ENCODE data around the gene ADRA1B. TPM values are rescaled to one million over a fixed set of nuclear protein-coding genes. Genes with fewer than 3 reads are reported as not detected.

The ADRA1B gene
- total RNA-seq (2021; fragmentation: NEBNext Ultra II Directional; extraction: Animal tissue kit (Norgen Biotek cat#: 25700)): under 1 TPM; 0.17 to 0.57 (median 0.38) TPM
- long read RNA-seq: 0 reads

DNA sequence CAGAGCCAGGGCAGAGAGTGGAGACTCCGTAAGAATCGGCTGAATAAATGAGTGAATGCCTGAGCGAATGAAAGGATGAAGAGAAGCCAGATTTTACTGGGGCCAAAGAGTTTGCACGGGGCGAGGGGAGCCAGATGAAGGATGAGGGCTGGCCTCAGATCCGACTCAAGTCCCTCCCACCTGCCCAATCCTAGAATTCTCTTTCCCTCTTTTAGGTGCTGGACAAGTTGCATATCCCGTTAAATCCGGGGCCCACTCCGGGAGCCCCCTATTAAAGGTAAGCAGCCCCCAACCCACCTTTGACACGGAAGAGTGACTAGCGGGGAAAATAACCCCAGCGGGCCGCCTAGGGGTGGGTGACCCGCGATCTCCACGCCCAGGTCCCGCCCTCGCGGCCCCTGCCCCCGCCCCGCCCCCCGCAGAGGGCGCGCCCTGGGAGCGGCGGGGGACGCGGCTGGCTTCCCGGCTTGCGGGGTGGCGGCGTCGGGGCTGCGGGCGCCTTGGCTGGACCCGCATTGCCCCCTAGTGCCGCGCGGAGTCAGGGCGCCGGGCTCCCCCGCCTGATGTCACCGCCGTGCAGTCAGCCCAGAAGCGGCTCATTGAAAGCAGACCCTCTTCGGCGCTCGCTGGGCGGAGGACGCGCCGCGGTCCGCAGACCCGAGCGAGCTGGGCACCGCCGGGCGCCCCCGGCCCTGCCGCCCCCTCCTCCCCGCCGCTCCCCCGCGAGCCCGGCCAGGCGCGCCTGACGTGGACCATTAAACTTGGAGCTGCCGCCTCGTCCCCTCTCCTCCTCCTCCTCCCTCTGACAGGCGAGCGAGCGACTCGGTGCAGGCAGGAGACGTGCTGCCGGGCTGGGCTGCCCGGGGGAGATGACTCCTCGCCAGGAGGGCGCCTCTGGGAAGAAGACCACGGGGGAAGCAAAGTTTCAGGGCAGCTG, at the start of gene ADRA1B:
TSS of gene ADRA1B (plus strand) at position 579 of the 937 bp plus-strand sequence. CDS start 424 bp downstream, outside the sequence.
- TF ChIP-seq, protein P1, sequence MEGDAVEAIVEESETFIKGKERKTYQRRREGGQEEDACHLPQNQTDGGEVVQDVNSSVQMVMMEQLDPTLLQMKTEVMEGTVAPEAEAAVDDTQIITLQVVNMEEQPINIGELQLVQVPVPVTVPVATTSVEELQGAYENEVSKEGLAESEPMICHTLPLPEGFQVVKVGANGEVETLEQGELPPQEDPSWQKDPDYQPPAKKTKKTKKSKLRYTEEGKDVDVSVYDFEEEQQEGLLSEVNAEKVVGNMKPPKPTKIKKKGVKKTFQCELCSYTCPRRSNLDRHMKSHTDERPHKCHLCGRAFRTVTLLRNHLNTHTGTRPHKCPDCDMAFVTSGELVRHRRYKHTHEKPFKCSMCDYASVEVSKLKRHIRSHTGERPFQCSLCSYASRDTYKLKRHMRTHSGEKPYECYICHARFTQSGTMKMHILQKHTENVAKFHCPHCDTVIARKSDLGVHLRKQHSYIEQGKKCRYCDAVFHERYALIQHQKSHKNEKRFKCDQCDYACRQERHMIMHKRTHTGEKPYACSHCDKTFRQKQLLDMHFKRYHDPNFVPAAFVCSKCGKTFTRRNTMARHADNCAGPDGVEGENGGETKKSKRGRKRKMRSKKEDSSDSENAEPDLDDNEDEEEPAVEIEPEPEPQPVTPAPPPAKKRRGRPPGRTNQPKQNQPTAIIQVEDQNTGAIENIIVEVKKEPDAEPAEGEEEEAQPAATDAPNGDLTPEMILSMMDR (IDR thresholded peaks at IDR 0.05): peak; percentile 82
- peaks cover 58% of the 10 kb centered on the region for H3K4me1 Mint-ChIP-seq (ENCODE audit: low read depth)
- peaks cover 12% of the 10 kb centered on the region for H3K27me3 Mint-ChIP-seq (ENCODE audit: insufficient read depth)
- H3K9me3 Mint-ChIP-seq: no peaks in the 10 kb centered on the region
- no peaks in the 10 kb centered on the region for H3K36me3 Mint-ChIP-seq (ENCODE audit: low read depth)
- H3K27ac Mint-ChIP-seq: no peak within 1 kb of the TSS
- peak; percentile 17 for DNase-seq
- H3K4me3 Mint-ChIP-seq: peak within 1 kb of the TSS; percentile 75

- DNase-seq: no peak
- TF ChIP-seq, protein P1 (IDR thresholded peaks at IDR 0.05): no peak
- Mint-ChIP-seq H3K27ac (no peak overlapping the region), H3K9me3 (no peaks in the 10 kb centered on the region), H3K36me3 (ENCODE audit: low read depth) (no peaks in the 10 kb centered on the region), H3K4me1 (ENCODE audit: low read depth) (peaks cover 21% of the 10 kb centered on the region), H3K4me3 (no peak overlapping the region), H3K27me3 (ENCODE audit: insufficient read depth) (peaks cover 12% of the 10 kb centered on the region)
Observed at GRCh38 chr5:159873680-159874079, 42.6 kb upstream of the ADRA1B start.

DNA sequence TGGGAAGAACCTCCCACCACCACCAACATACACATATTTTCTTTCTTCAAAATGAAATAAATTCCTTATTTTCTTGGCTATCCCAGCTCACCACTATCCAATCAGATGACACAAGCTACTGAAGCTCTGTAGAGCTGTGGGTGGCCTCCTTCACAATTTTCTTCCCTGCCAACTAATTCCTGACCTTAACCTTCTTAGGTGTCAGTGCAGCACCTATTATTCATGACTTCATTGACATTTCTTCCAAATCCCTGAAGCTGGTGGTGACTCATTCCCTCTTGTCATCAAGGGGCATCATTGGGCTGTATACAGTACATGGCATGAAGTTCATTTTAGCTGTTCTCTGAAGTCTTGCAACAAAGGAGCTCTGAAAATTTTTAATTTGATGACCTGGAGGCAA, 42.0 kb upstream of the ADRA1B start:
- TF ChIP-seq, protein P1 (IDR thresholded peaks at IDR 0.05): no peak
- Mint-ChIP-seq H3K4me1 (ENCODE audit: low read depth) (peaks cover 27% of the 10 kb centered on the region), H3K9me3 (no peaks in the 10 kb centered on the region), H3K27ac (no peak overlapping the region), H3K36me3 (ENCODE audit: low read depth) (no peaks in the 10 kb centered on the region), H3K4me3 (no peak overlapping the region), H3K27me3 (ENCODE audit: insufficient read depth) (peaks cover 12% of the 10 kb centered on the region)
- DNase-seq: peak; percentile 21

DNA sequence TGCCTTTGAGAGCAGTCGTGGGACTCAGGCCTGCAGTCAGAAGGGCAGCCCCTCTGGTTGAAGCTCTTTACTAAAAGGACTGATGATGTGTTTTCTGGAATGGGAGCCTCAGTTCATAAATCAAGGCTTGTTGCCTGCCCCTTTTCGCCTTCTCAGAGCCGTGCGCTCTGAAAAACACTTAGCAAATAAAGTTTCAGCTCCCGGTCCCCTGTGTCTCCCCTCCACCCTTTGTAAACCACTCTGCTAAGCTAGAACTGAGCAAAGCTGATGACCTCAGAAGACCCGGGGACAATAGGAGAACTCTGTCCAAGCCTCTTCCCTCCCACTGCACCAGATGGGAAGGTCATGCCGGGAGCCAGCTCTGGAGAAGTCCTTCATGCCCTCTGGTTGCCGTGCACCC, 39.3 kb upstream of the ADRA1B start:
- Mint-ChIP-seq H3K27ac (no peak overlapping the region), H3K9me3 (no peaks in the 10 kb centered on the region), H3K4me3 (no peak overlapping the region), H3K36me3 (ENCODE audit: low read depth) (no peaks in the 10 kb centered on the region), H3K27me3 (ENCODE audit: insufficient read depth) (peaks cover 7% of the 10 kb centered on the region), H3K4me1 (ENCODE audit: low read depth) (peaks cover 35% of the 10 kb centered on the region)
- TF ChIP-seq, protein P1 (IDR thresholded peaks at IDR 0.05): no peak
- DNase-seq: no peak

DNA sequence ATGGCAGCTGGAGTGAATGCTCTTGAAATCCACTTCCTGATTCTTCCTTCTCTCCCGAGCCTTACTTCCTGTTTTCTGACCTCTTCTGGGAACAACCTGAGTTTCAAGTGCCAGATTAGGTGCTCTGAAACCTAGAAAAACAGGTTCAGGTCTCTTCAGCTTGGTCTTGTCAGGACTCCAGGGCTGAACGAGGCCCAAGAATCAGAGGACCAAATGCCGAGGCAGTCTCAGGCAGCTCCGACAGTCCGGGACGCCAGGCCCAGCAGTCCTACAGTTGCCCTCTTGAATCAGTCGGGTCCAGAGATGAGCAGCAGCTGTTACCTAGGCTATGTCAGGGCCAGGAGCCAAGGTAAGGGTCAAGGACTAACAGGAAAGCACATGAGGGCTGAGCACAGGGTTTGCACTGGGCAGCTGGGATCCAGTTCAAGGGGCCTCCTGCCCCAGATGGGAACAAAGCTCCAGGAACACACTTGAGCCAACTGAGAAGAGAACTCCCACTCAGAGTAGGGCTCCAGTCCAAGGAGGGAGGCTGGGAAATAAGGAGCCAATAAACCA, 38.3 kb upstream of the ADRA1B start:
- H3K4me3 Mint-ChIP-seq: no peak overlapping the region
- H3K4me1 Mint-ChIP-seq (ENCODE audit: low read depth): peaks cover 45% of the 10 kb centered on the region
- TF ChIP-seq, protein P1 (IDR thresholded peaks at IDR 0.05): no peak
- DNase-seq: no peak
- peaks cover 3% of the 10 kb centered on the region for H3K27me3 Mint-ChIP-seq (ENCODE audit: insufficient read depth)
- no peaks in the 10 kb centered on the region for H3K9me3 Mint-ChIP-seq
- H3K36me3 Mint-ChIP-seq (ENCODE audit: low read depth): no peaks in the 10 kb centered on the region
- no peak overlapping the region for H3K27ac Mint-ChIP-seq

Data from HFFc6 (cell line).